Tibial nerve (tissue), 4 donors: ENCODE measurements around the gene TTN. TPM values are rescaled to one million over a fixed set of nuclear protein-coding genes. Genes with fewer than 3 reads are reported as not detected.

ENCODE experiments used
- DNase-seq, 2 donors: peaks; one replicate each; pipeline ENCODE4 v3.0.0-alpha.2; 2019; ENCODE audit warnings: low spot score in 2 of 2
- H3K27ac ChIP-seq, 4 donors: fragments of 200-600 bp; sonication (generic) in 3 of 4; one replicate each; pipeline ENCODE4 v1.5.1; 2017 to 2019; ENCODE audit warnings: mild to moderate bottlenecking in 1 of 4
- H3K27me3 ChIP-seq, 2 donors: fragments of 200-600 bp; sonication (generic) in 1 of 2; one replicate each; pipeline versions ENCODE4 v1.5.1 to v1.6.0; 2017 to 2019
- H3K36me3 ChIP-seq, 3 donors: fragments of 200-600 bp; sonication (generic); one replicate each; pipeline ENCODE4 v1.5.1; 2018 to 2019
- H3K4me1 ChIP-seq, 4 donors: fragments of 200-600 bp; sonication (generic) in 3 of 4; one replicate each; pipeline ENCODE4 v1.5.1; 2017 to 2019
- H3K4me3 ChIP-seq, 4 donors: fragments of 200-600 bp; sonication (generic) in 3 of 4; one replicate each; pipeline ENCODE4 v1.5.1; 2017 to 2019; ENCODE audit warnings: mild to moderate bottlenecking in 1 of 4, moderate library complexity in 1 of 4
- H3K9me3 ChIP-seq, 4 donors: fragments of 200-600 bp; sonication (generic) in 3 of 4; one replicate each; pipeline ENCODE4 v1.5.1; 2017 to 2019
- EP300 ChIP-seq, 2 donors: sonication (generic); formaldehyde crosslinking; IDR thresholded peaks; one replicate each; pipeline ENCODE4 v1.6.1; 2017; ENCODE audit warnings: antibody characterized with exemption in 2 of 2, mild to moderate bottlenecking in 1 of 2
- POLR2A ChIP-seq, 2 donors: fragments of 450-650 bp; IDR thresholded peaks; one replicate each; pipeline ENCODE4 v1.6.1; 2017; ENCODE audit warnings: antibody characterized with exemption in 2 of 2, mild to moderate bottlenecking in 2 of 2, moderate library complexity in 2 of 2
- WGBS, 2 donors: methylation state at CpG; one replicate each; pipeline ENCODE4 v1.1.5; 2018; 5-methylcytosine and 5-hydroxymethylcytosine counted together
- total RNA-seq, 4 donors: library from RNA; depleted of rRNA; stranded (reverse); fragments of >200 nt; gene quantifications; one replicate each; pipeline ENCODE4 v1.1.0, GENCODE V29; 2016
- TF ChIP-seq, protein P1 (sequence below), 5 experiments: fragments of 200-600 bp in 3 of 5; fragments of 450-650 bp in 2 of 5; sonication (generic) in 3 of 5; IDR thresholded peaks; one replicate each; pipeline ENCODE4 v1.5.1; 2016 to 2019; ENCODE audit warnings: antibody characterized with exemption in 5 of 5, mild to moderate bottlenecking in 3 of 5, moderate library complexity in 2 of 5

The TTN gene
- total RNA-seq, 4 donors from 2014 or later = 4.7 to 15.5 (median 9.2) TPM

DNA sequence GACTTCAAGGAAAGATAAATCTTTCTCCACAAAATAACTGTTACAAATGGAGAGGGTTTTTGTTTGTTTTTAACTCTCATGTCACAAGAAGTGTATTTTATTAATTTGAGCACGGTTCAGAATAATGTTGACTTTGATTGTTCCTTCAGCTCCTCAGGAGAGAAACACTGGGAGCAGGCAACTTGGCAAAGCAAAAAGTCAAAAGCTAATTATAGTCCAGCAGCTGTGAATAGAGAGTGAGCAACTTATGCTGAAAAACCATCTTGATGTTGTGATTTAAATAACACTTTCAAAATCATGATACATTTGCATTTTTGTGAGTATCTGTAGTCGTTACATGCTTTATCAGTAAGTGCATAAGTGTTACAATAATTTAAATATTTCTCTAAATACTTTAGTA lies 37.5 kb upstream of the TTN start:
- no peak overlapping the region for H3K4me3 ChIP-seq
- H3K4me1 ChIP-seq = peaks cover 0 to 8% (median 0%) of the 10 kb centered on the region in 4 donors
- no peaks in the 10 kb centered on the region for H3K9me3 ChIP-seq
- no peak for TF ChIP-seq POLR2A (IDR thresholded peaks at IDR 0.05)
- TF ChIP-seq, protein P1, sequence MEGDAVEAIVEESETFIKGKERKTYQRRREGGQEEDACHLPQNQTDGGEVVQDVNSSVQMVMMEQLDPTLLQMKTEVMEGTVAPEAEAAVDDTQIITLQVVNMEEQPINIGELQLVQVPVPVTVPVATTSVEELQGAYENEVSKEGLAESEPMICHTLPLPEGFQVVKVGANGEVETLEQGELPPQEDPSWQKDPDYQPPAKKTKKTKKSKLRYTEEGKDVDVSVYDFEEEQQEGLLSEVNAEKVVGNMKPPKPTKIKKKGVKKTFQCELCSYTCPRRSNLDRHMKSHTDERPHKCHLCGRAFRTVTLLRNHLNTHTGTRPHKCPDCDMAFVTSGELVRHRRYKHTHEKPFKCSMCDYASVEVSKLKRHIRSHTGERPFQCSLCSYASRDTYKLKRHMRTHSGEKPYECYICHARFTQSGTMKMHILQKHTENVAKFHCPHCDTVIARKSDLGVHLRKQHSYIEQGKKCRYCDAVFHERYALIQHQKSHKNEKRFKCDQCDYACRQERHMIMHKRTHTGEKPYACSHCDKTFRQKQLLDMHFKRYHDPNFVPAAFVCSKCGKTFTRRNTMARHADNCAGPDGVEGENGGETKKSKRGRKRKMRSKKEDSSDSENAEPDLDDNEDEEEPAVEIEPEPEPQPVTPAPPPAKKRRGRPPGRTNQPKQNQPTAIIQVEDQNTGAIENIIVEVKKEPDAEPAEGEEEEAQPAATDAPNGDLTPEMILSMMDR (IDR thresholded peaks at IDR 0.05) = no peak
- TF ChIP-seq EP300 (IDR thresholded peaks at IDR 0.05) = no peak
- H3K36me3 ChIP-seq = no peaks in the 10 kb centered on the region
- no peak for DNase-seq
- no peak overlapping the region for H3K27ac ChIP-seq
- 60 to 61% methylated on average over 2 of the region's 2 CpGs for WGBS, 2 donors
- no peaks in the 10 kb centered on the region for H3K27me3 ChIP-seq

DNA sequence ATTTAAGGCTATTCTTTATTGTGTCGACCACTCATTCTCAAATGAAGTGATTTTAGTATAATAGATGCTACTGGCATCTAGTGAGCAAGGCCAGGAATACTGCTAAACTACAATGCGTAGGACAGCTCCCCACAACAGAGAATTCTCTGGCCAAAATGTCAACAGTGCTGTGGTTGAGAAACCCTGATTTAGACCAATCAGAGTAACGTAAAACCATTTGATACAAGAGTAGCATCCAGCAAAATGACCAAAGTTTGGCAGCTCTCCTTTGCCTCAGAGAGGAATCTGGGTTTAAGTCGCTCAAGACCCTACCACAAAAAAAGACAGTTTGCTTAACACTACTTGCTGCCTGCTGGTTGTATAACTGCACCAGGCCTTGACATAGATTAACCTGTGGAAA lies 37.0 kb upstream of the TTN start:
- H3K27ac ChIP-seq = no peak overlapping the region
- no peaks in the 10 kb centered on the region for H3K9me3 ChIP-seq
- TF ChIP-seq EP300 (IDR thresholded peaks at IDR 0.05) (no peak), POLR2A (IDR thresholded peaks at IDR 0.05) (no peak)
- TF ChIP-seq, protein P1 (IDR thresholded peaks at IDR 0.05) = no peak
- no peak overlapping the region for H3K4me3 ChIP-seq
- peaks cover 0 to 8% (median 0%) of the 10 kb centered on the region in 4 donors for H3K4me1 ChIP-seq
- DNase-seq = no peak
- WGBS, 2 donors = 82 to 84% methylated on average over 4 of the region's 4 CpGs
- H3K27me3 ChIP-seq = no peaks in the 10 kb centered on the region
- H3K36me3 ChIP-seq = no peaks in the 10 kb centered on the region

GRCh38 chr2:178843697-178844096 lies 36.5 kb upstream of the TTN start:
- H3K27me3 ChIP-seq = no peaks in the 10 kb centered on the region
- H3K4me1 ChIP-seq = peaks cover 0 to 8% (median 0%) of the 10 kb centered on the region in 4 donors
- no peak for DNase-seq
- H3K36me3 ChIP-seq = no peaks in the 10 kb centered on the region
- H3K4me3 ChIP-seq = no peak overlapping the region
- no peak overlapping the region for H3K27ac ChIP-seq
- no peaks in the 10 kb centered on the region for H3K9me3 ChIP-seq
- WGBS, 2 donors = 95 to 97% methylated on average over 1 of the region's 1 CpG
- TF ChIP-seq POLR2A (IDR thresholded peaks at IDR 0.05) = no peak
- TF ChIP-seq, protein P1 (IDR thresholded peaks at IDR 0.05) = no peak

GRCh38 chr2:178836807-178837206 lies 29.6 kb upstream of the TTN start:
- no peak for DNase-seq
- 54 to 60% methylated on average over 3 to 4 of the region's 4 CpGs for WGBS, 2 donors
- TF ChIP-seq EP300 (IDR thresholded peaks at IDR 0.05) (no peak), POLR2A (IDR thresholded peaks at IDR 0.05) (no peak)
- TF ChIP-seq, protein P1 (IDR thresholded peaks at IDR 0.05) = no peak
- no peaks in the 10 kb centered on the region for H3K27me3 ChIP-seq
- H3K9me3 ChIP-seq = no peaks in the 10 kb centered on the region
- no peak overlapping the region for H3K4me3 ChIP-seq
- H3K4me1 ChIP-seq = no peaks in the 10 kb centered on the region
- H3K27ac ChIP-seq = no peak overlapping the region
- H3K36me3 ChIP-seq = no peaks in the 10 kb centered on the region

GRCh38 chr2:178834086-178834485 lies 26.9 kb upstream of the TTN start:
- TF ChIP-seq, protein P1 (IDR thresholded peaks at IDR 0.05) = no peak
- TF ChIP-seq EP300 (IDR thresholded peaks at IDR 0.05) (no peak), POLR2A (IDR thresholded peaks at IDR 0.05) (no peak)
- DNase-seq = no peak
- H3K27ac ChIP-seq = no peak overlapping the region
- peaks cover 0 to 5% (median 0%) of the 10 kb centered on the region in 4 donors for H3K4me1 ChIP-seq
- 91 to 96% methylated on average over 9 of the region's 9 CpGs for WGBS, 2 donors
- H3K36me3 ChIP-seq = no peaks in the 10 kb centered on the region
- H3K9me3 ChIP-seq = no peaks in the 10 kb centered on the region
- no peaks in the 10 kb centered on the region for H3K27me3 ChIP-seq
- H3K4me3 ChIP-seq = no peak overlapping the region
